GM12878 (cell line): Measurements from ENCODE around the gene EPX. TPM values are rescaled to one million over a fixed set of nuclear protein-coding genes. Genes with fewer than 3 reads are reported as not detected.

Source experiments
- ATAC-seq: fragments of 200-7000 bp; cut with Tn5 transposase; 3 replicates; pipeline ENCODE4 v1.9.1; 2020; ENCODE audit warnings: mild to moderate bottlenecking, moderate library complexity
- BruUV-seq: library from RNA; stranded (reverse); fragments of 400-500 nt; replicated peaks from 2 replicates; lab custom pipeline; 2021; lab: Mats Ljungman, UMichigan
- CTCF ChIA-PET: fragments of 300-600 bp; sonication (Branson Sonifier 250); formaldehyde crosslinking; extraction: SDS; loops from one replicate; lab custom pipeline; 2021; ENCODE audit warnings: inconsistent platforms; lab: Yijun Ruan, JAX
- POLR2A ChIA-PET: fragments of 350-600 bp; formaldehyde crosslinking; extraction: SDS; loops from one replicate; lab custom pipeline; 2021; ENCODE audit warnings: inconsistent platforms; lab: Charles Lee
- RAD21 ChIA-PET: fragments of 300-600 bp; sonication (Branson Sonifier 250); formaldehyde crosslinking; loops from one replicate; lab custom pipeline; 2023; ENCODE audit warnings: antibody characterized with exemption; ENCODE audit not compliant: unreplicated experiment; lab: Charles Lee
- SMC1A ChIA-PET: fragments of 300-600 bp; sonication (Branson Sonifier 250); formaldehyde crosslinking; loops from one replicate; lab custom pipeline; 2023; ENCODE audit not compliant: unreplicated experiment, uncharacterized antibody; lab: Charles Lee
- DNase-seq: peaks from one replicate; pipeline ENCODE4 v3.0.0-alpha.2; 2011; ENCODE audit warnings: low read depth, low spot score
- FAIRE-seq: peaks from 3 replicates; lab custom pipeline; 2011; peaks lifted over from hg19 to GRCh38; lab: Jason Lieb, UNC
- H2AFZ ChIP-seq: 2 replicates; pipeline ENCODE4 v1.6.0; 2011; ENCODE audit warnings: low read depth, low read length, control low read depth; ENCODE audit not compliant: control insufficient read depth
- H3K27ac ChIP-seq: 2 replicates; pipeline ENCODE4 v1.5.1; 2011; ENCODE audit warnings: control low read depth; ENCODE audit not compliant: control insufficient read depth, insufficient read depth
- H3K27me3 ChIP-seq, 2 experiments: replicated peaks in 1 of 2; 2 replicates each; pipeline versions ENCODE4 v1.6.0 to v1.6.1; 2011; ENCODE audit warnings: low read length in 1 of 2; ENCODE audit not compliant: control insufficient read depth in 2 of 2, insufficient read depth in 2 of 2
- H3K36me3 ChIP-seq, 2 experiments: 2 replicates each; pipeline ENCODE4 v1.5.1; 2011; ENCODE audit warnings: low read length in 1 of 2; ENCODE audit not compliant: control insufficient read depth in 2 of 2, insufficient read depth in 2 of 2
- H3K4me1 ChIP-seq: 2 replicates; pipeline ENCODE4 v1.6.1; 2011; ENCODE audit warnings: mild to moderate bottlenecking, low read length, moderate library complexity, mixed read lengths; ENCODE audit not compliant: control insufficient read depth, insufficient read depth
- H3K4me2 ChIP-seq: 2 replicates; pipeline ENCODE4 v1.6.0; 2011; ENCODE audit warnings: control low read depth; ENCODE audit not compliant: control insufficient read depth, insufficient read depth
- H3K4me3 ChIP-seq: fragments of 200-600 bp; sonication (generic); 2 replicates; pipeline ENCODE4 v1.5.1; 2016
- H3K79me2 ChIP-seq: 2 replicates; pipeline ENCODE4 v1.6.0; 2011; ENCODE audit warnings: low read length; ENCODE audit not compliant: control insufficient read depth, insufficient read depth
- H3K9ac ChIP-seq: 2 replicates; pipeline ENCODE4 v1.8.0; 2011; ENCODE audit warnings: low read length, control low read depth, mixed read lengths; ENCODE audit not compliant: control insufficient read depth, insufficient read depth
- H3K9me3 ChIP-seq: replicated peaks from 3 replicates; pipeline ENCODE4 v1.5.1; 2011; ENCODE audit warnings: mild to moderate bottlenecking, low read length; ENCODE audit not compliant: control insufficient read depth, insufficient read depth
- H4K20me1 ChIP-seq: 2 replicates; pipeline ENCODE4 v1.6.0; 2011; ENCODE audit not compliant: control insufficient read depth, insufficient read depth
- BCL11A ChIP-seq: IDR thresholded peaks from 2 replicates; pipeline ENCODE4 v1.6.1; 2011; ENCODE audit warnings: low read depth, low read length
- CHD2 ChIP-seq: IDR thresholded peaks from 2 replicates; pipeline ENCODE4 v1.6.1; 2011; ENCODE audit warnings: low read depth, low read length, improper control_type of control experiment, borderline replicate concordance
- ESRRA ChIP-seq: IDR thresholded peaks from 2 replicates; pipeline ENCODE4 v1.6.1; 2012; ENCODE audit warnings: mild to moderate bottlenecking, low read length, improper control_type of control experiment
- ETV6 ChIP-seq, 2 experiments: fragments of 450-650 bp in 1 of 2; IDR thresholded peaks in 1 of 2; conservative IDR thresholded peaks in 1 of 2; 2 replicates each; pipeline ENCODE4 v1.6.1; 2014; ENCODE audit warnings: antibody characterized with exemption in 1 of 2, borderline replicate concordance in 1 of 2, low read depth in 1 of 2, mild to moderate bottlenecking in 1 of 2, moderate library complexity in 1 of 2
- HCFC1 ChIP-seq: fragments of 150-350 bp; IDR thresholded peaks from 2 replicates; pipeline ENCODE4 v1.6.1; 2014; ENCODE audit warnings: low read length
- IRF3 ChIP-seq: fragments of 450-650 bp; IDR thresholded peaks from 2 replicates; pipeline ENCODE4 v1.6.1; 2014; ENCODE audit warnings: mild to moderate bottlenecking
- LARP7 ChIP-seq: fragments of 450-650 bp; IDR thresholded peaks from 2 replicates; pipeline ENCODE4 v1.6.1; 2017; ENCODE audit warnings: mild to moderate bottlenecking
- MEF2B ChIP-seq: fragments of 450-650 bp; IDR thresholded peaks from 2 replicates; pipeline ENCODE4 v1.6.1; 2018; ENCODE audit warnings: mild to moderate bottlenecking, moderate library complexity; ENCODE audit not compliant: partially characterized antibody, poor library complexity, severe bottlenecking
- PAX8 ChIP-seq: fragments of 450-650 bp; IDR thresholded peaks from 2 replicates; pipeline ENCODE4 v1.6.1; 2017; ENCODE audit warnings: mild to moderate bottlenecking, moderate library complexity
- PBX3 ChIP-seq: IDR thresholded peaks from 2 replicates; pipeline ENCODE4 v1.6.1; 2011; ENCODE audit warnings: mild to moderate bottlenecking, low read depth, low read length, moderate library complexity; ENCODE audit not compliant: insufficient replicate concordance
- POLR2AphosphoS2 ChIP-seq: IDR thresholded peaks from 2 replicates; pipeline ENCODE4 v1.6.1; 2011; ENCODE audit warnings: low read depth, mild to moderate bottlenecking, low read length, improper control_type of control experiment, moderate library complexity
- POLR2AphosphoS5 ChIP-seq: IDR thresholded peaks from 2 replicates; pipeline ENCODE4 v1.6.1; 2011; ENCODE audit warnings: mild to moderate bottlenecking, low read length, inconsistent platforms
- RAD51 ChIP-seq: fragments of 450-650 bp; IDR thresholded peaks from 2 replicates; pipeline ENCODE4 v1.6.1; 2016; ENCODE audit warnings: moderate library complexity, mild to moderate bottlenecking, inconsistent platforms
- SMAD1 ChIP-seq: fragments of 450-650 bp; IDR thresholded peaks from 2 replicates; pipeline ENCODE4 v1.6.1; 2018; ENCODE audit warnings: mild to moderate bottlenecking, low read depth; ENCODE audit not compliant: partially characterized antibody
- SMARCA5 ChIP-seq: fragments of 450-650 bp; IDR thresholded peaks from 2 replicates; pipeline ENCODE4 v1.6.1; 2017; ENCODE audit warnings: mild to moderate bottlenecking
- ZBTB40 ChIP-seq: fragments of 450-650 bp; IDR thresholded peaks from 2 replicates; pipeline ENCODE4 v1.6.1; 2016; ENCODE audit warnings: mild to moderate bottlenecking, moderate library complexity, borderline replicate concordance
- WGBS: methylation state at CpG from one replicate; pipeline ENCODE4 v1.1.6; 2016; ENCODE audit warnings: low lambda C conversion rate; ENCODE audit not compliant: insufficient replicate concordance, insufficient coverage; ENCODE audit errors: missing lambda C conversion rate; 5-methylcytosine and 5-hydroxymethylcytosine counted together
- in situ Hi-C: fragments of 300-500 bp; cut with MboI; formaldehyde crosslinking; loops from 9 replicates; pipeline ENCODE4 v1.14.3; 2018; ENCODE audit warnings: mixed read lengths
- intact Hi-C: fragments of 100-400 bp; cut with micrococcal nuclease; formaldehyde crosslinking; loops from one replicate; pipeline ENCODE4 v1.14.2; 2022; ENCODE audit not compliant: unreplicated experiment
- polyA plus RNA-seq, 11 experiments: library from polyadenylated mRNA; depleted of rRNA in 4 of 11; unstranded in 6 of 11; stranded (reverse) in 5 of 11; fragments of >200 nt; fragmentation: Nextera tagmentation in 4 of 11; fragmentation: Illumina TruSeq in 1 of 11; extraction: Ambion mirVana in 4 of 11; extraction: Trizol in 1 of 11; gene quantifications; 1 replicate in 1 of 11; 2 replicates in 10 of 11; pipeline versions ENCODE4 v1.2.1 to v1.2.3, GENCODE V29; 2011 to 2016; ENCODE audit warnings: inconsistent platforms in 2 of 11, missing spikeins in 2 of 11, low read depth in 1 of 11
- total RNA-seq, 4 experiments: library from RNA; depleted of rRNA in 3 of 4; stranded (reverse); fragments of >200 nt in 3 of 4; fragmentation: Illumina TruSeq in 1 of 4; extraction: Trizol in 1 of 4; gene quantifications; 2 replicates each; pipeline versions ENCODE4 v1.2.1 to v1.2.3, GENCODE V29; 2013 to 2021

The EPX gene
- total and polyA plus RNA-seq, 10 of the 15 experiments (the other 5 are each of a cell fraction or from before 2014, with no cell fraction given) = 0.03 TPM; not detected in 9

GRCh38 chr17:58184308-58184985 lies 8.1 kb upstream of the EPX start (continued):
- TF ChIP-seq PBX3 = no peak
- no peak for TF ChIP-seq MEF2B
- TF ChIP-seq PAX8 = no peak
- TF ChIP-seq SMAD1 = no peak
- TF ChIP-seq CHD2 = no peak

- WGBS = 18% methylated on average over 8 of the region's 8 CpGs
- ChIA-PET SMC1A (interaction anchor here (0.5 kb wide), 1 partner anchor 26 kb away, joined by 4 read pairs; no protein-coding TSS in a partner anchor), POLR2A (no interaction called here), CTCF (interaction anchor here (1.7 kb wide), 1 partner anchor 65 kb away, joined by 4 read pairs; no protein-coding TSS in a partner anchor), RAD21 (no interaction called here)
- intact Hi-C loops = no loop called here
- Histone ChIP-seq H3K4me3 (no peak overlapping the region), H3K9me3 (no peaks in the 10 kb centered on the region), H2AFZ (no peak overlapping the region), H3K79me2 (no peaks in the 10 kb centered on the region), H4K20me1 (no peaks in the 10 kb centered on the region), H3K9ac (no peak overlapping the region), H3K27me3 (peaks cover 2 to 3% of the 10 kb centered on the region in 2 experiments; a peak in 2 of 4 replicates), H3K4me1 (no peaks in the 10 kb centered on the region), H3K27ac (no peak overlapping the region), H3K4me2 (no peak overlapping the region), H3K36me3 (no peaks in the 10 kb centered on the region)
- no TSS peak for BruUV-seq
- no peak for FAIRE-seq
- no peak for ATAC-seq
- in situ Hi-C loops = no loop called here
- DNase-seq = no peak
- TF ChIP-seq BCL11A = no peak
- TF ChIP-seq ZBTB40 = no peak
- TF ChIP-seq POLR2AphosphoS2 = no peak
- TF ChIP-seq ETV6 (conservative IDR thresholded peaks at IDR 0.05 in 1 of 2, IDR thresholded peaks at IDR 0.05 in 1 of 2; ENCODE audit: borderline replicate concordance in 1 of 2, low read depth in 1 of 2) = no peak
- TF ChIP-seq POLR2AphosphoS5 = no peak
- TF ChIP-seq RAD51 = no peak
- no peak for TF ChIP-seq ESRRA
- no peak for TF ChIP-seq HCFC1
- TF ChIP-seq IRF3 = no peak
- no peak for TF ChIP-seq LARP7
- no peak for TF ChIP-seq SMARCA5
Observed at GRCh38 chr17:58184986-58185761, 7.4 kb upstream of the EPX start.
